ENCODE results near the gene DAZAP1. TPM values are rescaled to one million over a fixed set of nuclear protein-coding genes. Genes with fewer than 3 reads are reported as not detected.

DAZAP1 gene
- total RNA-seq, 1 donor from 2014 or later = 27.1 TPM

GRCh38 chr19:1384478-1385110, 22.8 kb upstream of the DAZAP1 start:
- Histone ChIP-seq H3K4me1 (ENCODE audit: control insufficient read depth in 3 of 3, insufficient read depth in 3 of 3, low read length in 3 of 3) (peaks cover 46 to 64% (median 59%) of the 10 kb centered on the region in 3 donors), H3K9ac (ENCODE audit: low read depth in 1 of 3, low read length in 3 of 3) (peak overlapping the region; percentile 99 to 100 (median 100)), H3K27ac (ENCODE audit: low read depth, low read length) (peak overlapping the region; percentile 97), H3K4me3 (ENCODE audit: low read length in 3 of 3) (peak overlapping the region; percentile 94 to 97 (median 97)), H3K36me3 (ENCODE audit: control insufficient read depth in 3 of 3, insufficient read depth in 3 of 3, low read length in 3 of 3) (peaks cover 15 to 25% (median 16%) of the 10 kb centered on the region in 3 donors), H3K9me3 (ENCODE audit: control insufficient read depth in 3 of 3, low read length in 3 of 3) (no peaks in the 10 kb centered on the region), H3K27me3 (ENCODE audit: control insufficient read depth in 3 of 3, insufficient read depth in 3 of 3, low read length in 3 of 3) (no peaks in the 10 kb centered on the region)

DNA sequence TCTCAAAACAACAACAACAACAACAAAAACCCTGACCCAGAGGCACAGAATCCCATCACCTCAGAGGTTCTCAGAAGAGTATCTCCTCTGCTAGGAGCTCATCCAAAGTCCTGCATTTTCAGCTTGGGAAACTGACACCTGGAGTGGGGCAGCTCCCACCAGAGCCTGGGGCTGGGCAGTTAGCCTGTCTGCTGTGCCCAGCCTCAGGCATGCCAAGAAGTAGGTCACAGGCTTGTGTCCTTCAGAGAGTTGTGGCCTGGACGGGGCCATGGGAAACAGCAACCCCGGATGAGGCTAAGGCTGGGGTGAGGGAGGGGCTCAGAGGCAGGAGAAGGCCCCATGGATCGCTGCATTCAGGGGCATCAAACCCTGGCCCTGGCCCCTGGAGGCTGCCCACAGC, 21.6 kb upstream of the DAZAP1 start:
- peaks cover 21 to 34% (median 24%) of the 10 kb centered on the region in 3 donors for H3K36me3 ChIP-seq (ENCODE audit: control insufficient read depth in 3 of 3, insufficient read depth in 3 of 3, low read length in 3 of 3)
- peak overlapping the region; percentile 97 for H3K27ac ChIP-seq (ENCODE audit: low read depth, low read length)
- peak overlapping the region in 1 of 3 donors; percentile 64 for H3K4me3 ChIP-seq (ENCODE audit: low read length in 3 of 3)
- H3K9me3 ChIP-seq (ENCODE audit: control insufficient read depth in 3 of 3, low read length in 3 of 3) = no peaks in the 10 kb centered on the region
- H3K9ac ChIP-seq (ENCODE audit: low read depth in 1 of 3, low read length in 3 of 3) = peak overlapping the region; percentile 53 to 74 (median 70)
- H3K27me3 ChIP-seq (ENCODE audit: control insufficient read depth in 3 of 3, insufficient read depth in 3 of 3, low read length in 3 of 3) = no peaks in the 10 kb centered on the region
- peaks cover 46 to 64% (median 59%) of the 10 kb centered on the region in 3 donors for H3K4me1 ChIP-seq (ENCODE audit: control insufficient read depth in 3 of 3, insufficient read depth in 3 of 3, low read length in 3 of 3)

- peaks cover 29 to 40% (median 37%) of the 10 kb centered on the region in 3 donors for H3K36me3 ChIP-seq (ENCODE audit: control insufficient read depth in 3 of 3, insufficient read depth in 3 of 3, low read length in 3 of 3)
- H3K9me3 ChIP-seq (ENCODE audit: control insufficient read depth in 3 of 3, low read length in 3 of 3) = no peaks in the 10 kb centered on the region
- H3K27ac ChIP-seq (ENCODE audit: low read depth, low read length) = no peak overlapping the region
- peak overlapping the region in 1 of 3 donors; percentile 29 for H3K4me3 ChIP-seq (ENCODE audit: low read length in 3 of 3)
- H3K4me1 ChIP-seq (ENCODE audit: control insufficient read depth in 3 of 3, insufficient read depth in 3 of 3, low read length in 3 of 3) = peaks cover 42 to 58% (median 54%) of the 10 kb centered on the region in 3 donors
- H3K27me3 ChIP-seq (ENCODE audit: control insufficient read depth in 3 of 3, insufficient read depth in 3 of 3, low read length in 3 of 3) = no peaks in the 10 kb centered on the region
- peak overlapping the region in 1 of 3 donors; percentile 74 for H3K9ac ChIP-seq (ENCODE audit: low read depth in 1 of 3, low read length in 3 of 3)
Measured at GRCh38 chr19:1386945-1387683, 20.3 kb upstream of the DAZAP1 start.

DNA sequence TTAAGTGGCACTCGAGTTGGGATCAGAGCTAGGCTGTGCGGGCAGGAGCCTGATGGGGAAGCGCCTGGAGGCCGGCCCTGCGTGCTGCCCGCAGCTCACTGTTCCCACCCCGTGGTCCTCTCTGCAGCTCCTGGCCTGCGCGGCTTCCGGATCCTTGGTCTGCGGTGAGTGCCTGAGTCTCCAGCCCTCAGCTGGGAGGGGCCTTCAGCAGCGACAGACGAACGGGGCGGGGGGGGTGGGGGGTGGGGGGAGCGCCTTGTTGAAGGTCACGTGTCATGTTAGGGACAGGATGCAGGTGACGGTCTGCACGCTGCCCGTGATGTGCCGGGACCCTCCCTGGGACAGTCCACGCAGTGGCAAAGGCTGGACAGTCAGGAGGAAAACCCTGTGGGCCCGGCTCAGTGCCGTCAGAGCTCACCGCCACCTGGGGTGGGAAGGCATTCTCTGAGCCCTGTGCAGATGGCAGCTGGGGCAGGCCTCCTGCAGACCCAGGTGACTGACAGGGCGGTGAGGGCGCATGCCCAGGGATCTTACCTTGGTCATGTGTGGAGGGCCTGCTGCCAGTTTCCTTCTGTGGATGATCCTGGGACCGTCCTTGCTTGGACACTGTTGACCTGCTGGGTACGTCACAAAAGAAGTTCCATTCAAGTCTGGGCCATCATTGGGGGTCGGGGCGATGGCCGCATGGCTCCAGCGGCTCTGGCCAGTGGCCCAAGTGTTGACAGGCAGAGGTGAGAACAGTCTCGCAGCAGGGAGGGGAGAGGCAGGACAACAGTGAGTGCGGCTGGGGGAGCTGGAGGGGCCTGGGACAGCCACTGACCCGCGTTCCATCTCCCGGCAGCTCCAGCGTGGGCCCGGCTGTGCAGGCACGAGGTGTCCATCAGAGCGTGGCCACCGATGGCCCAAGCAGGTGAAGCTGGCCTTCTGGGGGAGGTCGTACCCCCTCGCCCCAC, 19.4 kb upstream of the DAZAP1 start:
- Histone ChIP-seq H3K36me3 (ENCODE audit: control insufficient read depth in 3 of 3, insufficient read depth in 3 of 3, low read length in 3 of 3) (peaks cover 38 to 48% (median 46%) of the 10 kb centered on the region in 3 donors), H3K27ac (ENCODE audit: low read depth, low read length) (no peak overlapping the region), H3K27me3 (ENCODE audit: control insufficient read depth in 3 of 3, insufficient read depth in 3 of 3, low read length in 3 of 3) (no peaks in the 10 kb centered on the region), H3K9ac (ENCODE audit: low read depth in 1 of 3, low read length in 3 of 3) (peak overlapping the region in 1 of 3 donors; percentile 74), H3K9me3 (ENCODE audit: control insufficient read depth in 3 of 3, low read length in 3 of 3) (no peaks in the 10 kb centered on the region), H3K4me1 (ENCODE audit: control insufficient read depth in 3 of 3, insufficient read depth in 3 of 3, low read length in 3 of 3) (peaks cover 42 to 56% (median 52%) of the 10 kb centered on the region in 3 donors), H3K4me3 (ENCODE audit: low read length in 3 of 3) (peak overlapping the region in 1 of 3 donors; percentile 45)

GRCh38 chr19:1388637-1389026, 18.8 kb upstream of the DAZAP1 start:
- H3K36me3 ChIP-seq (ENCODE audit: control insufficient read depth in 3 of 3, insufficient read depth in 3 of 3, low read length in 3 of 3) = peaks cover 38 to 55% (median 52%) of the 10 kb centered on the region in 3 donors
- H3K4me1 ChIP-seq (ENCODE audit: control insufficient read depth in 3 of 3, insufficient read depth in 3 of 3, low read length in 3 of 3) = peaks cover 42 to 54% (median 50%) of the 10 kb centered on the region in 3 donors
- no peaks in the 10 kb centered on the region for H3K9me3 ChIP-seq (ENCODE audit: control insufficient read depth in 3 of 3, low read length in 3 of 3)
- H3K27me3 ChIP-seq (ENCODE audit: control insufficient read depth in 3 of 3, insufficient read depth in 3 of 3, low read length in 3 of 3) = no peaks in the 10 kb centered on the region
- H3K4me3 ChIP-seq (ENCODE audit: low read length in 3 of 3) = peak overlapping the region in 1 of 3 donors; percentile 56
- no peak overlapping the region for H3K27ac ChIP-seq (ENCODE audit: low read depth, low read length)
- H3K9ac ChIP-seq (ENCODE audit: low read depth in 1 of 3, low read length in 3 of 3) = peak overlapping the region in 1 of 3 donors; percentile 40

DNA sequence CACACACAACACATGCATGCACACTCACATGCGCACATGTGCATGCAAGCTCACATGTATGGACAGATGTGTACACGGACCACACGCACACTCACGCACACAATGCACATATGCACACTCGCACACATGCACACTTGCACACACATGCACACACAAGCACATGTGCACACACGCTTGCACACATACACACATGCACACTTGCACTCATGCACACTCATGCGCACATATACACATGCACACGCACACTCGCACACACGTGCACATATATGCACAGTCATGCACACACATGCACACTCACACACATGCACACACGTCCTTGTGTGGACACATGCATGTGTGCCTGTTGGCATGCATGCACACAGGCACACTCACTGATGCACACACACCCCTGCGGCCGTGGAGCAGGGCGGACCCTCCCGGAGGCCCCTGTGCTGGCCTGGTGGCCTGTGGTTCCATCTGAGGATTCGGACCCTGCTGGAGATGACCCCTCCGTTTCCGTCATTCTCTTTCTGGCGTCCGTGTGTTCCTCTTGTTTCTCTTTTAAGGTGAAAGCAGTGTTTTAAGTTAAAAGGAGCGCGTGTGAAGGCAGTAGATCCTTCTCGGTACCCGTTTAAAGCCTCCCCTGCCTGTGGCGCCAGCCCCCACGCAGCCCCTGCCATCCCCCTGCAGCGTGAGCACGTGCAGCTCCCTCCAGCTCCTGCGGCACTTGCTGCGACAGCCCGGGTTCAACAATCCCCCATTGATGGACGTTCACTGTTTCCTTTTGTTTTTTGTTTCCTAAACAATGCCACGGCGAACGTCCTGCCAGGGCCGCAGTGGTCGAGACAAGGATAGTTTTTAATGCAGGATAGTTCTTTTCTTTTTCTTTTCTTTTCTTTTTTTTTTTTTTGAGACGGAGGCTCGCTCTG, 18.1 kb upstream of the DAZAP1 start:
- no peak overlapping the region for H3K27ac ChIP-seq (ENCODE audit: low read depth, low read length)
- H3K9ac ChIP-seq (ENCODE audit: low read depth in 1 of 3, low read length in 3 of 3) = no peak overlapping the region
- peaks cover 44 to 58% (median 52%) of the 10 kb centered on the region in 3 donors for H3K36me3 ChIP-seq (ENCODE audit: control insufficient read depth in 3 of 3, insufficient read depth in 3 of 3, low read length in 3 of 3)
- no peaks in the 10 kb centered on the region for H3K27me3 ChIP-seq (ENCODE audit: control insufficient read depth in 3 of 3, insufficient read depth in 3 of 3, low read length in 3 of 3)
- H3K4me3 ChIP-seq (ENCODE audit: low read length in 3 of 3) = peak overlapping the region in 1 of 3 donors; percentile 56
- peaks cover 40 to 49% (median 49%) of the 10 kb centered on the region in 3 donors for H3K4me1 ChIP-seq (ENCODE audit: control insufficient read depth in 3 of 3, insufficient read depth in 3 of 3, low read length in 3 of 3)
- no peaks in the 10 kb centered on the region for H3K9me3 ChIP-seq (ENCODE audit: control insufficient read depth in 3 of 3, low read length in 3 of 3)

DNA sequence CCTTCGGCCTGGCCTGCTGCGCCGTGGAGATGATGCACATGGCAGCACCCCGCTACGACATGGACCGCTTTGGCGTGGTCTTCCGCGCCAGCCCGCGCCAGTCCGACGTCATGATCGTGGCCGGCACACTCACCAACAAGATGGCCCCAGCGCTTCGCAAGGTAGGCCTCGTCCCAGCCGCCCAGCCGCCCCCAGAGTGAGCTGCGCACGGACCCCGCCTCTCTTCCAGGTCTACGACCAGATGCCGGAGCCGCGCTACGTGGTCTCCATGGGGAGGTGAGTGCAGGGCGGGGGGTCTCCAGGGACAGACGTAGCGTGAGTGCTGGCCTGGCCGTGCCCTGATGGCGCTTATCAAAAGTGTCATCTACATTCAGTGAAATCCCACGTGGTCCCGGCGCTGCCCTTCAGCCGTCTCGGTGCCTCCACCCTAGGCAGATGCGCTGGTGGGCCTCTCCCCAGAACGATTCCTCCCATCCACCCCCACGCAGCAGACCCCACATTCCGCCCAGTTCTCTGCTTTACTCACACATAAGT, 16.4 kb upstream of the DAZAP1 start:
- Histone ChIP-seq H3K4me3 (ENCODE audit: low read length in 3 of 3) (no peak overlapping the region), H3K4me1 (ENCODE audit: control insufficient read depth in 3 of 3, insufficient read depth in 3 of 3, low read length in 3 of 3) (peaks cover 35 to 46% (median 43%) of the 10 kb centered on the region in 3 donors), H3K36me3 (ENCODE audit: control insufficient read depth in 3 of 3, insufficient read depth in 3 of 3, low read length in 3 of 3) (peaks cover 44 to 61% (median 52%) of the 10 kb centered on the region in 3 donors), H3K9ac (ENCODE audit: low read depth in 1 of 3, low read length in 3 of 3) (no peak overlapping the region), H3K27ac (ENCODE audit: low read depth, low read length) (no peak overlapping the region), H3K27me3 (ENCODE audit: control insufficient read depth in 3 of 3, insufficient read depth in 3 of 3, low read length in 3 of 3) (no peaks in the 10 kb centered on the region), H3K9me3 (ENCODE audit: control insufficient read depth in 3 of 3, low read length in 3 of 3) (no peaks in the 10 kb centered on the region)

DNA sequence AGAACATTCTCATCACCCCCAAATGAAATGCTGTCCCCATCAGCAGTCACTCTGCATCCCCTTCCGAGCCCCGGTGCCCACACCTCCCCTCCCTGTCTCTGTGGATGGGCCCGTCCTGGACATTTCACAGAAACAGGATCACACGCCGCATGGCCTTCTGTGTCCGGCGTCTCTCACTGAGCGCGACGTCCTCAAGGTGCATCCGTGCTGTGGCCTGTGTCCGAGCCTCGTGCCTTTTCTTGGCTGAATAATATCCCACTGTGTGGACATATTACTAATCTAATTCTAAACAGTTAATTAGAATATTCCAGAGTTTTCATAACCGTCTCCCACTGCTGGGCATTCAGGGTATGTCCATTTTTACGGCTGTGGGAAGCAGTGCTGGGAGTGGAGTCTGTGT, 15.0 kb upstream of the DAZAP1 start:
- Histone ChIP-seq H3K36me3 (ENCODE audit: control insufficient read depth in 3 of 3, insufficient read depth in 3 of 3, low read length in 3 of 3) (peaks cover 42 to 53% (median 52%) of the 10 kb centered on the region in 3 donors), H3K9ac (ENCODE audit: low read depth in 1 of 3, low read length in 3 of 3) (no peak overlapping the region), H3K27me3 (ENCODE audit: control insufficient read depth in 3 of 3, insufficient read depth in 3 of 3, low read length in 3 of 3) (no peaks in the 10 kb centered on the region), H3K4me1 (ENCODE audit: control insufficient read depth in 3 of 3, insufficient read depth in 3 of 3, low read length in 3 of 3) (peaks cover 30 to 43% (median 41%) of the 10 kb centered on the region in 3 donors), H3K4me3 (ENCODE audit: low read length in 3 of 3) (no peak overlapping the region), H3K9me3 (ENCODE audit: control insufficient read depth in 3 of 3, low read length in 3 of 3) (no peaks in the 10 kb centered on the region), H3K27ac (ENCODE audit: low read depth, low read length) (no peak overlapping the region)

Data from skeletal muscle tissue (tissue), 4 donors.